ENCODE data around the gene KRT10. TPM values are rescaled to one million over a fixed set of nuclear protein-coding genes. Genes with fewer than 3 reads are reported as not detected.

Gene KRT10
- total and polyA plus RNA-seq, 2 donors (not counting 1 experiment from before 2014, with no cell fraction given) = 14.7 to 32.9 TPM

DNA sequence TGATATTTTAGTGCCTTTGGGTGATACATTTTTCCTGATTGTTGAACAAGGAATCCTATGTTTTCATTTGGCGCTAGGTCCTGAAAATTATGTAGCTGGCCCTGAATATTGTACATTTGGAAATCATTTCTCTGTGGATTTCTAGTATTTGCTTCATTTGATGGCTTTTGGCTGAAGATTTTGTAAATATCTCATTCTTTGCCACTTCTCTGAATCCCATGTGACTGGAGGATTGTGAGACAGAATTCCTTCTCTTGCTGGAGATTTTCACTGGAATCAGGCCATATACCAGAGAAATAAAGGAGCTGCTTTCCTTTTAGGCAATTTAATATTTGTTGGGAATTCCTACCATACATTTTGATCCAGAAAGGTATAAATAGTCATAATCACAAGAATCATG, 31.3 kb downstream of the KRT10 start:
- no peak for DNase-seq
- POLR2A ChIA-PET = no interaction called here
- Mint-ChIP-seq H3K4me3 (no peak overlapping the region), H3K4me1 (no peaks in the 10 kb centered on the region), H3K27me3 (peaks cover 29% of the 10 kb centered on the region), H3K9me3 (ENCODE audit: insufficient read depth) (no peaks in the 10 kb centered on the region), H3K27ac (no peak overlapping the region)
- no peak overlapping the region for H3K4me2 ChIP-seq (replicated peaks; ENCODE audit: low read depth, low read length, poor library complexity, severe bottlenecking)
- H3K79me2 ChIP-seq (ENCODE audit: control insufficient read depth, insufficient read depth, low read length) = no peaks in the 10 kb centered on the region
- no peak overlapping the region for H2AFZ ChIP-seq (ENCODE audit: insufficient read depth, low read depth, low read length, poor library complexity, severe bottlenecking)
- H3K4me3 ChIP-seq (ENCODE audit: control extremely low read depth in 1 of 5, extremely low read depth in 1 of 5, insufficient read depth in 1 of 5, low read depth in 2 of 5, low read length in 4 of 5) = no peak overlapping the region
- no peak overlapping the region for H3K9ac ChIP-seq (ENCODE audit: low read length)
- ATAC-seq (ENCODE audit: low read depth) = no peak
- WGBS (ENCODE audit: insufficient coverage) = no CpG with 5 or more reads among the region's 1 CpG
- H3K4me1 ChIP-seq (ENCODE audit: control insufficient read depth in 2 of 2, insufficient read depth in 2 of 2, low read length in 2 of 2) = no peaks in the 10 kb centered on the region
- no peaks in the 10 kb centered on the region for H4K20me1 ChIP-seq (ENCODE audit: control insufficient read depth, insufficient read depth, low read length, poor library complexity, severe bottlenecking)
- H3K27ac ChIP-seq (ENCODE audit: low read length in 2 of 2) = no peak overlapping the region
- H3K9me3 ChIP-seq (ENCODE audit: control extremely low read depth in 1 of 3, control insufficient read depth in 2 of 3, insufficient read depth in 1 of 3, low read length in 2 of 3) = no peaks in the 10 kb centered on the region
- TF ChIP-seq EZH2 (IDR thresholded peaks at IDR 0.05; ENCODE audit: borderline replicate concordance, insufficient read depth, low read depth, low read length, poor library complexity, severe bottlenecking) = no peak
- TF ChIP-seq, protein P1, sequence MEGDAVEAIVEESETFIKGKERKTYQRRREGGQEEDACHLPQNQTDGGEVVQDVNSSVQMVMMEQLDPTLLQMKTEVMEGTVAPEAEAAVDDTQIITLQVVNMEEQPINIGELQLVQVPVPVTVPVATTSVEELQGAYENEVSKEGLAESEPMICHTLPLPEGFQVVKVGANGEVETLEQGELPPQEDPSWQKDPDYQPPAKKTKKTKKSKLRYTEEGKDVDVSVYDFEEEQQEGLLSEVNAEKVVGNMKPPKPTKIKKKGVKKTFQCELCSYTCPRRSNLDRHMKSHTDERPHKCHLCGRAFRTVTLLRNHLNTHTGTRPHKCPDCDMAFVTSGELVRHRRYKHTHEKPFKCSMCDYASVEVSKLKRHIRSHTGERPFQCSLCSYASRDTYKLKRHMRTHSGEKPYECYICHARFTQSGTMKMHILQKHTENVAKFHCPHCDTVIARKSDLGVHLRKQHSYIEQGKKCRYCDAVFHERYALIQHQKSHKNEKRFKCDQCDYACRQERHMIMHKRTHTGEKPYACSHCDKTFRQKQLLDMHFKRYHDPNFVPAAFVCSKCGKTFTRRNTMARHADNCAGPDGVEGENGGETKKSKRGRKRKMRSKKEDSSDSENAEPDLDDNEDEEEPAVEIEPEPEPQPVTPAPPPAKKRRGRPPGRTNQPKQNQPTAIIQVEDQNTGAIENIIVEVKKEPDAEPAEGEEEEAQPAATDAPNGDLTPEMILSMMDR (IDR thresholded peaks at IDR 0.05) = no peak
- CTCF ChIA-PET = interaction anchor here (0.7 to 3.7 kb wide), 9 partner anchors 76 to 872 kb away, joined by 3 to 25 read pairs (median 3); no protein-coding TSS in a partner anchor
- H3K36me3 ChIP-seq (replicated peaks in 1 of 2; ENCODE audit: control extremely low read depth in 1 of 2, control insufficient read depth in 1 of 2, extremely low read depth in 1 of 2, insufficient read depth in 2 of 2, low read length in 1 of 2) = no peaks in the 10 kb centered on the region
- intact Hi-C loops (cut with micrococcal nuclease) = loop anchor here (1.0 to 5.0 kb wide), 2 partner anchors 77 to 349 kb away; partner anchors contain the start of gene IGFBP4
- peaks cover 0 to 12% (median 2%) of the 10 kb centered on the region in 4 experiments for H3K27me3 ChIP-seq (replicated peaks in 1 of 4; ENCODE audit: control extremely low read depth in 1 of 4, control insufficient read depth in 3 of 4, insufficient read depth in 4 of 4, low read length in 3 of 4)

DNA sequence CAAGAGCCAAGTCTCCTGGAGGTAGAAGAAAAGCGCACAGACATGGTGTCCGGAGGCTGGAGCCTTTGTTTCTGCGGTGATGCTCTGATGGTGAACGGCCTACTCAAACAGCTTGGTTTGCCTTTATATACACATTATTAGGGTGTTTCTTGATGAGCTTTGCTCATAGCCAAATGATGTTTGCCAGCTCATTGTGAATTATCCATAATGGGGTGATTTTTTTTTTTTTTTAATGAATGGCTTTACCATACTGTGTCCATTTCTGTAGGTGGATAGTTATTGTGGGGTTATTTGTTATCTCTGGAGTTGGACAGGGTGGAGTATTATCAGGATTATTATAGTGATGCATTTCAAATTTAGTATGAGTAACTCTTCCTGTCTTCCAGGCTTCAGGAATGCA, 40.0 kb downstream of the KRT10 start, which contains the start of gene KRT27:
TSS of gene KRT27 (minus strand) at position 101 of the 400 bp plus-strand sequence. CDS start at position 44, 57 bp downstream.
- Mint-ChIP-seq H3K27ac (no peak within 1 kb of the TSS), H3K4me1 (peaks cover 2% of the 10 kb centered on the region), H3K27me3 (peaks cover 50% of the 10 kb centered on the region), H3K4me3 (no peak within 1 kb of the TSS), H3K9me3 (ENCODE audit: insufficient read depth) (no peaks in the 10 kb centered on the region)
- no peak within 1 kb of the TSS for H3K9ac ChIP-seq (ENCODE audit: low read length)
- ChIA-PET POLR2A (no interaction called here), CTCF (no interaction called here)
- 100% methylated on average over 2 of the region's 4 CpGs for WGBS (ENCODE audit: insufficient coverage)
- H3K9me3 ChIP-seq (ENCODE audit: control extremely low read depth in 1 of 3, control insufficient read depth in 2 of 3, insufficient read depth in 1 of 3, low read length in 2 of 3) = peaks cover 0 to 5% (median 0%) of the 10 kb centered on the region in 3 donors
- TF ChIP-seq, protein P1 (IDR thresholded peaks at IDR 0.05) = no peak
- no peak for TF ChIP-seq EZH2 (IDR thresholded peaks at IDR 0.05; ENCODE audit: borderline replicate concordance, insufficient read depth, low read depth, low read length, poor library complexity, severe bottlenecking)
- no peak within 1 kb of the TSS for H3K4me2 ChIP-seq (replicated peaks; ENCODE audit: low read depth, low read length, poor library complexity, severe bottlenecking)
- no peaks in the 10 kb centered on the region for H3K79me2 ChIP-seq (ENCODE audit: control insufficient read depth, insufficient read depth, low read length)
- intact Hi-C loops (cut with micrococcal nuclease) = no loop called here
- peaks cover 0 to 19% (median 18%) of the 10 kb centered on the region in 4 experiments for H3K27me3 ChIP-seq (replicated peaks in 1 of 4; ENCODE audit: control extremely low read depth in 1 of 4, control insufficient read depth in 3 of 4, insufficient read depth in 4 of 4, low read length in 3 of 4)
- H3K27ac ChIP-seq (ENCODE audit: low read length in 2 of 2) = no peak within 1 kb of the TSS
- no peaks in the 10 kb centered on the region for H4K20me1 ChIP-seq (ENCODE audit: control insufficient read depth, insufficient read depth, low read length, poor library complexity, severe bottlenecking)
- no peak for ATAC-seq (ENCODE audit: low read depth)
- no peak within 1 kb of the TSS for H3K4me3 ChIP-seq (ENCODE audit: control extremely low read depth in 1 of 5, extremely low read depth in 1 of 5, insufficient read depth in 1 of 5, low read depth in 2 of 5, low read length in 4 of 5)
- H3K36me3 ChIP-seq (replicated peaks in 1 of 2; ENCODE audit: control extremely low read depth in 1 of 2, control insufficient read depth in 1 of 2, extremely low read depth in 1 of 2, insufficient read depth in 2 of 2, low read length in 1 of 2) = no peaks in the 10 kb centered on the region
- H2AFZ ChIP-seq (ENCODE audit: insufficient read depth, low read depth, low read length, poor library complexity, severe bottlenecking) = no peak within 1 kb of the TSS
- no peak for DNase-seq
- peaks cover 5 to 7% of the 10 kb centered on the region in 2 donors for H3K4me1 ChIP-seq (ENCODE audit: control insufficient read depth in 2 of 2, insufficient read depth in 2 of 2, low read length in 2 of 2)

Measured in B cell (primary cell).